IgD-negative memory B cell (primary cell): ENCODE data around the gene LIPT1. TPM values are rescaled to one million over a fixed set of nuclear protein-coding genes. Genes with fewer than 3 reads are reported as not detected.
"Not testable (repeated sequence)": the region's sequence is repeated elsewhere in the genome, so short reads cannot be mapped to it uniquely, and the experiment has no call there.

ENCODE experiments used
- H3K27ac Mint-ChIP-seq, 3 donors: one replicate each; pipeline ENCODE4 v1.8.0; 2020 to 2022; ENCODE audit warnings: mild to moderate bottlenecking in 3 of 3, mixed read lengths in 3 of 3, moderate library complexity in 1 of 3
- H3K27me3 Mint-ChIP-seq: one replicate; pipeline ENCODE4 v1.8.0; 2021; ENCODE audit warnings: mixed read lengths
- H3K36me3 Mint-ChIP-seq: one replicate; pipeline ENCODE4 v1.8.0; 2020; ENCODE audit warnings: mild to moderate bottlenecking, mixed read lengths
- H3K4me1 Mint-ChIP-seq, 3 donors: one replicate each; pipeline ENCODE4 v1.8.0; 2020 to 2022; ENCODE audit warnings: mixed read lengths in 3 of 3, mild to moderate bottlenecking in 1 of 3
- H3K4me3 Mint-ChIP-seq, 4 donors: one replicate each; pipeline ENCODE4 v1.8.0; 2020 to 2022; ENCODE audit warnings: mild to moderate bottlenecking in 4 of 4, mixed read lengths in 4 of 4, moderate library complexity in 3 of 4
- H3K9me3 Mint-ChIP-seq, 3 donors: one replicate each; pipeline ENCODE4 v1.8.0; 2020 to 2021; ENCODE audit warnings: mixed read lengths in 3 of 3, mild to moderate bottlenecking in 1 of 3
- polyA plus RNA-seq: library from polyadenylated mRNA; unstranded; fragments of 300-500 nt; fragmentation: Illumina TruSeq; gene quantifications from one replicate; pipeline ENCODE4 v1.2.3, GENCODE V29; 2021

The LIPT1 gene
- polyA plus RNA-seq, 1 donor from 2014 or later, result 18.5 TPM

DNA sequence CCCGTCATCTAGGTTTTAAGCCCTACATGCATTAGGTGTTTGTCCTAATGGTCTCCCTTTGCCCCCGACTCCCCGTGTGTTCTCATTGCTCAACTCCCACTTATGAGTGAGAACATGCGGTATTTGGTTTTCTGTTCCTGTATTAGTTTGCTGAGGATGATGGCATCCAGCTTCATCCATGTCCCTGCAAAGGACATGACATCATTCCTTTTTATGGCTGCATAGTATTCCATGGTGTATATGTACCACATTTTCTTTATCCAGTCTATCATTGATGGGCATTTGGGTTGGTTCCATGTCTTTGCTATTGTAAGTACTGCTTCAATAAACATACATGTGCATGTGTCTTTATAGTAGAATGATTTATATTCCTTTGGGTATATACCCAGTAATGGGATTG lies 37.6 kb downstream of the LIPT1 start:
- not testable (repeated sequence) for H3K27ac Mint-ChIP-seq, H3K9me3 Mint-ChIP-seq, H3K4me3 Mint-ChIP-seq, H3K4me1 Mint-ChIP-seq, H3K27me3 Mint-ChIP-seq
- H3K36me3 Mint-ChIP-seq, result peaks cover 12% of the 10 kb centered on the region

DNA sequence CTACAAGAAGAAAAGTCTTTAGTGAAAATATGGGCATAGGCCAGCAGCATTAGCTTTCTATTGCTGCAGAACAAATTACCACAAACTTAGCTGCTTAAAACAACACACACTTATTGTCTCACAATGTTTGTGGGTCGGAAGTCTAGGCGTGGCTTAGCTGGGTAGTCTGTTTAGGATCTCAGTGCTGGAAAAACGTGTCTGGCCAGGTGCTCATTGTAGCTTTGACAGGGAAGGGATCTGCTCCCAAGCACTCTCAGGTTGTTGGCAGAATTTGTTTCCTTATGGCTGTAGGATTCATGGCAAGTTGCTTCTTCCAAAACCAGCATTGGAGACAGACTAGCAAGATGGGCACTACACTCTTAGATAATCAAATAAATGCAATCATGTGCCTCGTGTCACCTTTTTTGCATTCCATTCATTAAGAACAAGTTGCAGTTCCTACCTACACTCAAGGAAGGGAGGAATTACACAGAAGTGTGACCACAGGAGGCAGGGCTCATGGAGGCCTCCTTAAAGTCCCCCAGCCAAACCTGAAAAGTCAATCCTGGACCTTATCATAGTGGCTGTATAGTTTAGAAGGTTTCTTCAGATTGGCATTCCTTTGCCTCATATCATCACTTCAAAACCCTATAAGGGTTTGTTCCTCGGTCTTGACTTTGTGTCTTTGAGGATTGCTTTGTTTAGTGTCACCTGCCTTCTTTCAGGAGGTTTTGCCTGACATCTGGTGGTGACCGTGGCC lies 43.5 kb downstream of the LIPT1 start:
- H3K27me3 Mint-ChIP-seq, result no peaks in the 10 kb centered on the region
- no peaks in the 10 kb centered on the region for H3K4me1 Mint-ChIP-seq
- H3K27ac Mint-ChIP-seq, result no peak overlapping the region

DNA sequence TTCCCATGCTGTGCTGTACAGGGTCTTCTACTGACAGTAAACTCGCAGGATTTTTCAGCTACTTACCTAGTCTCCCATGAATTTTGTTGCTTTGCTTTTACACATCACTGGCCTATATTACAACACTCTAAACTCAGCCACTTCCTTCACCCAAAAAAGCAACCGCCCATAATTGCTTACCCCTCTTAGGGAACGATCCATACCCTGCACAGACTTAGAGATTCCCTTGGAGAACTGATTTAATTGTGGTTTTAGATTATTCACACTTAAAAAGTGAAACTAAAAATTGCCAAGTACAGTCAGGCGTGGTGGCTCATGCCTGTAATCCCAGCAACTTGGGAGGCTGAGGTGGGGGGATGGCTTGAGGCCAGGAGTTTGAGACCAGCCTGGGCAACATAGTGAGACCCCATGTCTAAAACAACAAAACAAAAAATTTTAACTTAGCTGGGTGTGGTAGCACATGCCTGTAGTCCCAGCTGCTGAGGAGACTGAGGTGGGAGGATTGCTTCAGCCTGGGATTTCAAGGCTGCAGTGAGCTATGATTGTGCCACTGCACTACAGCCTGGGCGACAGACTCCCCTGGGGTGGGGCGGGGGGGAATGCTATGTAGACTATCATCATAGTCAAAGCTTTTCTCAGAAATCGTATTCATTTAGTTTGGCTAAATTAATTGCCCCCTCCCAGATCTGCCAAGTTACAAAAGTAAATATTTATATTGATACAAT lies 45.5 kb downstream of the LIPT1 start:
- H3K9me3 Mint-ChIP-seq, result no peaks in the 10 kb centered on the region
- no peak overlapping the region for H3K4me3 Mint-ChIP-seq
- H3K27ac Mint-ChIP-seq, result peak overlapping the region in 1 of 3 donors; percentile 43
- peaks cover 3% of the 10 kb centered on the region for H3K36me3 Mint-ChIP-seq
- H3K4me1 Mint-ChIP-seq, result no peaks in the 10 kb centered on the region
- no peaks in the 10 kb centered on the region for H3K27me3 Mint-ChIP-seq

More for the DNA sequence above, 43.5 kb downstream of the LIPT1 start:
- Mint-ChIP-seq H3K4me3 (no peak overlapping the region), H3K9me3 (no peaks in the 10 kb centered on the region), H3K36me3 (peaks cover 3% of the 10 kb centered on the region)

DNA sequence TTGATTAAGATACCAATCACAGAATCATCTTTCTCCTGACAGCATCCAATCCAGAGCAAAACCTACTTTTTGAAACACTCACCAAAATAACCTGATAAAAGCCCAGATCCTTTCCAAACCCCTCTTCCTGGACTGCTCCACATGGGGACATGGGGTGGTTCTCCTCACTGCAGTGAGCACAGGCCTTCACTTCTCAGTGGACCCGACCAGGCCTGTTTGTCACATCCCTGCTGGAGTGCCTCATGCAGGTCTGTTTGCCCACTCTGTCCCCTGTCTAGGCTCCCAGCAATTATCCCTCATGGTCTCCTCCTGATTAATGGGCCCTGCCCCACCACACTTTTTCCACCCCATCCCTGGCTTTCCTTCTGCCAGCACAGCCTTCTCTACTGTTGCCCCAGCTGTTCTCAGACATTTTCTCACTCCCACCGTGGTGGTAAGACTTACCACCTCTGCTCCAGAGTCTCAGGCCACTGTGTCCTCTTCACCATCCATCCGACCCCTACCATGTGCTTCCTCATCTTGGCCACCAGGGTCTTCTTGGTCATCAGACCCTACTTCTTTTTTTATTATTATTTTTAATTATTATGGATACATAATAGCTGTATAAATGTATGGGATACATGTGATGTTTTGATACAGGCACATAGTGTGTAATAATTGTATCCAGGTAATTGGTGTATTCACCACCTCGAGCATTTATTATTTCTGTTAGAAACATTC lies 47.4 kb downstream of the LIPT1 start:
- Mint-ChIP-seq H3K4me1 (no peaks in the 10 kb centered on the region), H3K27ac (peak overlapping the region in 1 of 3 donors; percentile 27), H3K9me3 (peaks cover 0 to 8% (median 6%) of the 10 kb centered on the region in 3 donors), H3K4me3 (no peak overlapping the region), H3K27me3 (no peaks in the 10 kb centered on the region), H3K36me3 (peaks cover 5% of the 10 kb centered on the region)

DNA sequence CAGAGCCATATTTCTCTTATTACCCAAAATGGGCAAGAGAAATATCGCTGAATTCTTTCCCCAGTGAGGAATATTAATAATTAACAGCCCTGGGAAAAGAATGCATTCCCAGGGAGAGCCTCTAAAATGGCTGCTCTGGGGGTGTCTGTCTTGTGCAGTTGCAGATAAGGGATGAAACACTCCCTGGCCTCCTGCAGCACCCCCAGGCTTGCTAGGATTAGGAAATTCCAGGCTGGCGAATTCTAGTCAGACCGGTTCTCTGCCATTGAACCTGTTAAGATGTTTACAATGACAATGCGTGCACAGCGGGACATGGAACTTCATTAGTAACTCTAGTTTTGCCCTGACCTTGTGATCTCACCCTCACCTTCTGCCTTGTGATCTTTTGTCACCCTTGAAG lies 50.7 kb downstream of the LIPT1 start:
- H3K4me3 Mint-ChIP-seq, result no peak overlapping the region
- H3K36me3 Mint-ChIP-seq, result peaks cover 10% of the 10 kb centered on the region
- no peaks in the 10 kb centered on the region for H3K4me1 Mint-ChIP-seq

More for the DNA sequence above, 50.7 kb downstream of the LIPT1 start:
- Mint-ChIP-seq H3K27ac (no peak overlapping the region), H3K27me3 (no peaks in the 10 kb centered on the region), H3K9me3 (peaks cover 0 to 8% (median 6%) of the 10 kb centered on the region in 3 donors)

Other genes starting within 250 kb of the LIPT1 start
- gene CRACDL, start 218.7 kb upstream of the LIPT1 start, polyA plus RNA-seq, result not detected
- 2.0 TPM for gene C2orf15, start 13.3 kb upstream of the LIPT1 start, polyA plus RNA-seq
- 19.7 TPM for gene TSGA10, start within 50 bp of the LIPT1 start, polyA plus RNA-seq
- gene MITD1, start 26.1 kb downstream of the LIPT1 start, polyA plus RNA-seq, result 43.2 TPM
- 16.7 TPM for gene MRPL30, start 26.2 kb downstream of the LIPT1 start, polyA plus RNA-seq
- not detected for gene LYG2, start 100.7 kb downstream of the LIPT1 start, polyA plus RNA-seq
- 0.48 TPM for gene LYG1, start 146.2 kb downstream of the LIPT1 start, polyA plus RNA-seq
- 48.2 TPM for gene TXNDC9, start 181.4 kb downstream of the LIPT1 start, polyA plus RNA-seq
- gene EIF5B, start 182.4 kb downstream of the LIPT1 start, polyA plus RNA-seq, result 13.8 TPM